Tibial artery (tissue), 4 donors: ENCODE results near the gene ERF.

ENCODE experiments used
- DNase-seq, 2 donors: peaks; one replicate each; pipeline ENCODE4 v3.0.0-alpha.2; 2019
- H3K27ac ChIP-seq, 2 donors: fragments of 200-600 bp; sonication (generic) in 1 of 2; 1 replicate in 1 of 2; 2 replicates in 1 of 2; pipeline ENCODE4 v1.5.1; 2018 to 2019; ENCODE audit warnings: mild to moderate bottlenecking in 1 of 2
- H3K27me3 ChIP-seq, 2 donors: fragments of 200-600 bp; sonication (generic) in 1 of 2; one replicate each; pipeline versions ENCODE4 v1.5.1 to v1.6.0; 2016 to 2019
- H3K36me3 ChIP-seq, 3 donors: fragments of 200-600 bp; sonication (generic) in 2 of 3; one replicate each; pipeline ENCODE4 v1.5.1; 2016 to 2019; ENCODE audit warnings: mild to moderate bottlenecking in 2 of 3
- H3K4me1 ChIP-seq, 4 donors: fragments of 200-600 bp; sonication (generic) in 2 of 4; 1 replicate in 3 of 4; 2 replicates in 1 of 4; pipeline ENCODE4 v1.5.1; 2016 to 2019
- H3K4me3 ChIP-seq, 2 donors: fragments of 200-600 bp; sonication (generic) in 1 of 2; 1 replicate in 1 of 2; 2 replicates in 1 of 2; pipeline ENCODE4 v1.5.1; 2018 to 2019; ENCODE audit warnings: mild to moderate bottlenecking in 2 of 2
- H3K9me3 ChIP-seq, 3 donors: fragments of 200-600 bp; sonication (generic) in 1 of 3; one replicate each; pipeline ENCODE4 v1.5.1; 2016 to 2019
- CTCF ChIP-seq, 2 experiments: fragments of 200-600 bp in 1 of 2; fragments of 450-650 bp in 1 of 2; IDR thresholded peaks; one replicate each; pipeline ENCODE4 v1.5.1; 2017 to 2019; ENCODE audit warnings: antibody characterized with exemption in 2 of 2, mild to moderate bottlenecking in 1 of 2, moderate library complexity in 1 of 2
- intact Hi-C: fragments of 100-400 bp; cut with DNase I; formaldehyde crosslinking; loops from one replicate; pipeline ENCODE4 v1.15.0; 2023; ENCODE audit warnings: low total_unique reads

The ERF gene

GRCh38 chr19:42244347-42245220 lies 10.3 kb downstream of the ERF start:
- DNase-seq = peak; percentile 92 to 96
- peak; percentile 60 to 65 for TF ChIP-seq CTCF (IDR thresholded peaks at IDR 0.05)
- no peaks in the 10 kb centered on the region for H3K9me3 ChIP-seq
- H3K4me1 ChIP-seq = peaks cover 3 to 65% (median 46%) of the 10 kb centered on the region in 4 donors
- peak overlapping the region; percentile 86 to 94 for H3K27ac ChIP-seq
- no peaks in the 10 kb centered on the region for H3K27me3 ChIP-seq
- peak overlapping the region; percentile 73 to 94 for H3K4me3 ChIP-seq
- H3K36me3 ChIP-seq = peaks cover 0 to 22% (median 15%) of the 10 kb centered on the region in 3 donors
- intact Hi-C loops = no loop called here

GRCh38 chr19:42242512-42243409 lies 12.2 kb downstream of the ERF start, which contains the start of gene GSK3A:
Gene GSK3A (minus strand): TSS chr19:42242602. CDS start chr19:42242465, 137 bp downstream.
- intact Hi-C loops = no loop called here
- Histone ChIP-seq H3K36me3 (peaks cover 0 to 19% (median 0%) of the 10 kb centered on the region in 3 donors), H3K27ac (peak within 1 kb of the TSS; percentile 86 to 94), H3K9me3 (no peaks in the 10 kb centered on the region), H3K4me3 (peak within 1 kb of the TSS; percentile 73 to 94), H3K4me1 (peaks cover 3 to 54% (median 44%) of the 10 kb centered on the region in 4 donors), H3K27me3 (no peaks in the 10 kb centered on the region)
- DNase-seq = peak; percentile 99 to 100
- peak in 1 of 2 experiments; percentile 6 for TF ChIP-seq CTCF (IDR thresholded peaks at IDR 0.05)

GRCh38 chr19:42242069-42242511 lies 12.8 kb downstream of the ERF start:
- no peak for DNase-seq
- Histone ChIP-seq H3K4me3 (peak overlapping the region; percentile 73 to 94), H3K4me1 (peaks cover 3 to 54% (median 44%) of the 10 kb centered on the region in 4 donors), H3K27me3 (no peaks in the 10 kb centered on the region), H3K9me3 (no peaks in the 10 kb centered on the region), H3K36me3 (peaks cover 0 to 21% (median 0%) of the 10 kb centered on the region in 3 donors), H3K27ac (peak overlapping the region; percentile 86 to 94)
- TF ChIP-seq CTCF (IDR thresholded peaks at IDR 0.05) = no peak
- intact Hi-C loops = no loop called here

- peak overlapping the region; percentile 73 to 94 for H3K4me3 ChIP-seq
- intact Hi-C loops = no loop called here
- TF ChIP-seq CTCF (IDR thresholded peaks at IDR 0.05) = no peak
- peaks cover 3 to 50% (median 39%) of the 10 kb centered on the region in 4 donors for H3K4me1 ChIP-seq
- no peaks in the 10 kb centered on the region for H3K27me3 ChIP-seq
- H3K27ac ChIP-seq = peak overlapping the region; percentile 86 to 94
- H3K36me3 ChIP-seq = peaks cover 0 to 29% (median 7%) of the 10 kb centered on the region in 3 donors
- no peaks in the 10 kb centered on the region for H3K9me3 ChIP-seq
- no peak for DNase-seq
Measured at GRCh38 chr19:42241279-42241678, 13.6 kb downstream of the ERF start.

- intact Hi-C loops = no loop called here
- no peak overlapping the region for H3K27ac ChIP-seq
- no peak for TF ChIP-seq CTCF (IDR thresholded peaks at IDR 0.05)
- no peaks in the 10 kb centered on the region for H3K9me3 ChIP-seq
- no peaks in the 10 kb centered on the region for H3K27me3 ChIP-seq
- no peak overlapping the region for H3K4me3 ChIP-seq
- peaks cover 3 to 35% (median 25%) of the 10 kb centered on the region in 4 donors for H3K4me1 ChIP-seq
- DNase-seq = no peak
- H3K36me3 ChIP-seq = peaks cover 14 to 45% (median 23%) of the 10 kb centered on the region in 3 donors
Measured at GRCh38 chr19:42239544-42240220, 15.2 kb downstream of the ERF start.
